G401 (cell line): ENCODE results near the gene COG1. TPM values are rescaled to one million over a fixed set of nuclear protein-coding genes. Genes with fewer than 3 reads are reported as not detected.

ENCODE experiments used
- DNase-seq: peaks from one replicate; pipeline ENCODE4 v3.0.0-alpha.2; 2015; ENCODE audit warnings: low spot score
- in situ Hi-C: cut with HindIII; loops from 2 replicates; pipeline ENCODE4 v1.10.0; 2016; ENCODE audit warnings: low sequenced_read_pairs, mixed read lengths
- total RNA-seq: library from RNA; depleted of rRNA; stranded (reverse); fragments of >200 nt; shearing (Covaris generic); gene quantifications from 2 replicates; pipeline ENCODE4 v1.2.3, GENCODE V29; 2014; rRNA removed

Gene COG1
- total RNA-seq, 1 experiment from 2014 or later = 10.8 TPM

DNA sequence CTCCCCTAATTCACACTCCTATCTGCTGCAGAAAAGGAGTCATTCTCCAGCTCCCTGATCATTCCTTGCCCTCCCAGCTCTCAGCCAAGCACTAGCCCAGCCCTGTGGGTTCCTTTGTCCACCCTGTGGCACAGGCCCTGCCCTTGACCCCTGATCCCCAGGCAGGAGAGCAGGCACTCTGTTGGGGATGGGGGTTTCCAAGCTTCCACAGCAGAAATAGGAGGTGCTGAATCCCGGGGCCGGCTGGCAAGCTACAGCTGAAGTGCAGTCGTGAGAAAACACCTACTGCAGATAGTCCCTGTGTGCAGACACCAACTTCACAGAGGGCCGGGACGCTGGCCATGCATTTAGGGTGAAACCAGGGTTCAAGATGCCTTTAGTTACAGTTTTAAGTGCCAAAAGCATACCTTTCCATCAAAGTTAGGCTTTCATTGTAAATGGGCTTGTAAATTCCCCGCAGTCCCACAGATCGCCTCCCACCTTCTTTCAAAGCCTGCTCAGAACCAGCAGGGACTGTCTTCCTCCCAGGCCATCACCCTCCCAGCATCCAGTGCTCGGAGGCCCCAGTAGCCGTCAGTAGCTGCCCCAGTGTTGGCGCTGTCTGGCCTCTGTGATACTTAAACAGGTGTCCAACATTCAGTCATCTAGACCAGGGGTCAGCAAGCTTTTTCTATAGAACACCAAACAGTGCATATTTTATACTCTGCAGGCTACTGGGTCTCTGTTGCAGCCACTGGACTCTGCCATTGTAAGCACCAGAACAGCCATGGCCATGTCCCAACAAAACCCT is 58.2 kb downstream of the COG1 start:
- in situ Hi-C loops = loop anchor here (5.0 kb wide), 1 partner anchor 96 kb away; no protein-coding TSS in a partner anchor
- DNase-seq = no peak

DNA sequence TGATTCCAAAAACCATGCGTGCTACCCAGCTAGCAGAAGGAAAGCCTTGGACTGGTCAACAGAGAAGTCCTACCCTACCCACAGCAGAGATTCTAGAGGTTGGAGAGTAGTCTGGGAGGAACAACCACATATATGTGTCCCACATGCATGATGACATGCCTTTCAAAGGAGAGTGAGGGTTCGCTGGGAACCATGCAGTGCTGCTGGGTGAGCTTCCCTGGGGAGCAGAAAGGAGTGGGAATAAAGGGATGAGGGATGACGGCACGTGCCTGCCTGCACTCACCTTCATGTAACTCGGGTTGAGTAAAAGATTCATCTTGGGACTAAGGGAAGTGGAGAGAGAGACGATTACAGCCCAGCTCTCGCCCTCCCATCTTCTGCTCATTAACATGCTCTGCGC is 59.0 kb downstream of the COG1 start:
- in situ Hi-C loops = loop anchor here (5.0 kb wide), 1 partner anchor 95 kb away; no protein-coding TSS in a partner anchor
- no peak for DNase-seq

DNA sequence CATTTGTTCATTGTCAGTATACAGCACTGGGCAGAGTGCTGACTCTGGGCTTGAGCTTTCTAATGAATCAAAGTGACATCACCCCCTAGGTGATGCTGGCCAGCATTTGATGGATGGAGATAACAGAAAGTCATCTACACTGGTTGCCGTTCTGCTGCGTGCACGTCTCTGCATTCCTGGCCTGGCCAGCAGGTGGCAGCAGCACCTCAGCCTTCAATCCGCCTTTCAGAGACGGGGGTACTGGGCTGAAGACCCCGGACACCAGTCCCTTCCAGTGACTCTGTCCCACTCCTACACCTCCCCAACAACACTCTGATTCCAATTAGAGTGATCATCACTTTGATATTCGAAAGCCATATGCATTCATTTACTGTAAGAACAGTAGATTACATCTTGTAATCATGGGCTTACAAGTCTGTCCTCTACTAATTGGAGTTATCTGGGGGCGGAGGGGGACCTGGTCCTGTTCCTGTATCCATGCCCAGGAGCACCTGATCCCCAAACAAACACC is 62.9 kb downstream of the COG1 start:
- in situ Hi-C loops = no loop called here
- DNase-seq = peak; percentile 79

DNA sequence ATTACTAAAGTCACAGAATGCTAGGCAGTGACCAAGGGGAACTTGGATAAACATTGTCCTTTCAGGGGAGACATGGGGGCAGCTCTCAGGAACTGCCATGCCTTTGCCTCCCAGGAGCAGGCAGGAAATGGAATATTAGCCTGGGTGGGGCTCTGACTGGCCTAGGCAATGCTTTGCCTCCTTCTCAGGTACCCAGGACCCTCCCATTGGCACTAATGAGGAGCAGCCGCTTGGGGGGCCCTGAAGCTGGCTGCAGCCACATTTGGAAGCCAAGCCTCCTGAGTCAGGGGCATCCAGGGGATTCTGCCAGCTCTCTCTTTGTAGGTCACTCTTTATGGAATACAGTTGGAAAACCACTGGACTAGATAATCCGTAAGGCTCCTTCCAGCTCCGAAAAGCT is 63.4 kb downstream of the COG1 start:
- in situ Hi-C loops = no loop called here
- peak; percentile 28 for DNase-seq

DNA sequence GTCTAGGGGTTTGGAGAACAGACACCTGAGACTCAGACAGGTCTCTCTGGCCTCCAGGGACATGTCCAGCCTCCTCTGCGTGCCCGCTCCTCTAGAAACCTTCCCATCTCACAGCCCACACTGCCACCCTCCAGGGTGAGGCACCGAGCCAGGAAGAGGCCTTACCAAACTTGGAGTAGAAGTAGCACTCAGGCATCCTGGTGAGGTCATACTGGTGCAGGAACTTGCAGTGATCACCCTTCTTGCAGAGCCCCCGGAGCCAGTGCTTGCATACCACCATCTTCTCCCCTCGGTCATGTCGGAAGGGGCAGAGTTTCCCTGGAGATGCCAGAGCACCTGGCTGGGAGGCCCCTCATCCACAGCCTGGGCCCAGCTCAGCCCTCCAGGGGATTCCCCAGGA is 64.7 kb downstream of the COG1 start:
- in situ Hi-C loops = no loop called here
- DNase-seq = no peak

Other genes starting within 250 kb of the COG1 start
- gene SLC39A11, start 100.4 kb upstream of the COG1 start, total RNA-seq = 4.1 and 8.7 TPM in 2 replicates
- 0.03 TPM in 1 of 2 replicates, not detected in the other for gene SSTR2, start 28.0 kb upstream of the COG1 start, total RNA-seq
- 0.14 TPM in 1 of 2 replicates, not detected in the other for gene CPSF4L, start 68.8 kb downstream of the COG1 start, total RNA-seq
- 66.1 and 79.4 TPM in 2 replicates for gene CDC42EP4, start 118.9 kb downstream of the COG1 start, total RNA-seq